ENCODE data around the gene DIP2A. TPM values are rescaled to one million over a fixed set of nuclear protein-coding genes. Genes with fewer than 3 reads are reported as not detected.

Gene DIP2A
- total RNA-seq, 2 donors from 2014 or later: 51.0 to 52.2 TPM

DNA sequence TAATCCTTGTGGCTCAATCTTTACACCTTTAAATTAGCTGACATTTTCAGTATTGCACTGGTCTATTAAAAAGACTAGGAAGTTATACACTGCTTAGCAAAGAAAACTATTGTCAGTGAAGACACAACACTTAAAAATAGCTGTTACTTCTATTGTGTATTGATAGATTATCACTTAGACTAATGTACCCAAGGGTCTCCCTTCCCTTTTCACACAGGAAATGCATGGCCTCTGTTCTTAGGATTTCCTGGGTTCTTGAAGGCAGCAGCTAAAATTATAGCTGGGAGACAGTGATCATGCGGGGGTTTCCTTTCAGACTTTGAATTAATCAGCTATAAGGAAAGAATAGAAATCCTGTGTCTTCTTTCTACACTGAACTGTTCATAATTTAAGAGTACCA is 12.8 kb downstream of the DIP2A start:
- Histone ChIP-seq H3K4me3 (ENCODE audit: low read length) (no peak overlapping the region), H3K36me3 (ENCODE audit: control insufficient read depth, insufficient read depth, low read length) (peaks cover 13% of the 10 kb centered on the region), H3K9ac (ENCODE audit: extremely low read depth, low read length, poor library complexity, severe bottlenecking) (no peak overlapping the region), H3K4me1 (ENCODE audit: control insufficient read depth, insufficient read depth, low read length) (peaks cover 2% of the 10 kb centered on the region), H3K27me3 (ENCODE audit: control insufficient read depth, insufficient read depth, low read length, poor library complexity, severe bottlenecking) (no peaks in the 10 kb centered on the region), H3K27ac (ENCODE audit: low read depth, low read length) (no peak overlapping the region), H3K9me3 (ENCODE audit: control insufficient read depth, low read length) (no peaks in the 10 kb centered on the region)
- WGBS, 2 experiments (ENCODE audit: insufficient coverage in 1 of 2, insufficient read length in 1 of 2): 80 to 100% methylated on average over 1 of the region's 1 CpG
- Mint-ChIP-seq H3K36me3 (ENCODE audit: low read depth) (peaks cover 11% of the 10 kb centered on the region), H3K9me3 (no peaks in the 10 kb centered on the region), H3K27ac (no peak overlapping the region), H3K27me3 (ENCODE audit: insufficient read depth) (no peaks in the 10 kb centered on the region), H3K4me1 (peaks cover 5% of the 10 kb centered on the region), H3K4me3 (no peak overlapping the region)
- TF ChIP-seq, protein P1, sequence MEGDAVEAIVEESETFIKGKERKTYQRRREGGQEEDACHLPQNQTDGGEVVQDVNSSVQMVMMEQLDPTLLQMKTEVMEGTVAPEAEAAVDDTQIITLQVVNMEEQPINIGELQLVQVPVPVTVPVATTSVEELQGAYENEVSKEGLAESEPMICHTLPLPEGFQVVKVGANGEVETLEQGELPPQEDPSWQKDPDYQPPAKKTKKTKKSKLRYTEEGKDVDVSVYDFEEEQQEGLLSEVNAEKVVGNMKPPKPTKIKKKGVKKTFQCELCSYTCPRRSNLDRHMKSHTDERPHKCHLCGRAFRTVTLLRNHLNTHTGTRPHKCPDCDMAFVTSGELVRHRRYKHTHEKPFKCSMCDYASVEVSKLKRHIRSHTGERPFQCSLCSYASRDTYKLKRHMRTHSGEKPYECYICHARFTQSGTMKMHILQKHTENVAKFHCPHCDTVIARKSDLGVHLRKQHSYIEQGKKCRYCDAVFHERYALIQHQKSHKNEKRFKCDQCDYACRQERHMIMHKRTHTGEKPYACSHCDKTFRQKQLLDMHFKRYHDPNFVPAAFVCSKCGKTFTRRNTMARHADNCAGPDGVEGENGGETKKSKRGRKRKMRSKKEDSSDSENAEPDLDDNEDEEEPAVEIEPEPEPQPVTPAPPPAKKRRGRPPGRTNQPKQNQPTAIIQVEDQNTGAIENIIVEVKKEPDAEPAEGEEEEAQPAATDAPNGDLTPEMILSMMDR (conservative IDR thresholded peaks at IDR 0.05): no peak
- no peak for DNase-seq

DNA sequence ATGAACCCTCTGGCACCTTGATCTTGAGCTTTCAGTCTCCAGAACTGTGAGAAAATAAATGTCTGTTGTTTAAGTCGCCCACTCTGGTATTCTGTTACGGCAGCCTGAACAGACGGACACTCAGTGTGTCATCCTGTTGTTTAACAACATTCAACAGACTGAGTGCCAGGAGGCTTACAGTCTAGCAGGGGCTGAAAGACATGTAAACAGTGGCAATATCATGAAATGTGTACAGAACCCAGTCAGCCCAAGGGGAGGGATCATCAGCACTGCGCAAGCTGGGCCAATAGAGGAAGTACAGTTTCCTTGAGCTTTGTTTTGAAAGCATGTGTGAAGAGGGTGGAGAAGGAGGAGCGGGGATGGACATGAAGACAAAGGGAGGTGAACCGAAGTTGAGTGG is 13.6 kb downstream of the DIP2A start:
- Histone ChIP-seq H3K36me3 (ENCODE audit: control insufficient read depth, insufficient read depth, low read length) (peaks cover 17% of the 10 kb centered on the region), H3K27ac (ENCODE audit: low read depth, low read length) (no peak overlapping the region), H3K27me3 (ENCODE audit: control insufficient read depth, insufficient read depth, low read length, poor library complexity, severe bottlenecking) (no peaks in the 10 kb centered on the region), H3K4me1 (ENCODE audit: control insufficient read depth, insufficient read depth, low read length) (peaks cover 2% of the 10 kb centered on the region), H3K4me3 (ENCODE audit: low read length) (no peak overlapping the region), H3K9ac (ENCODE audit: extremely low read depth, low read length, poor library complexity, severe bottlenecking) (no peak overlapping the region), H3K9me3 (ENCODE audit: control insufficient read depth, low read length) (no peaks in the 10 kb centered on the region)
- Mint-ChIP-seq H3K27ac (peak overlapping the region; percentile 31), H3K36me3 (ENCODE audit: low read depth) (peaks cover 13% of the 10 kb centered on the region), H3K4me3 (no peak overlapping the region), H3K27me3 (ENCODE audit: insufficient read depth) (no peaks in the 10 kb centered on the region), H3K4me1 (peaks cover 5% of the 10 kb centered on the region), H3K9me3 (no peaks in the 10 kb centered on the region)
- DNase-seq: no peak
- WGBS, 2 experiments (ENCODE audit: insufficient coverage in 1 of 2, insufficient read length in 1 of 2): 93 to 94% methylated on average over 6 of the region's 6 CpGs
- TF ChIP-seq, protein P1 (conservative IDR thresholded peaks at IDR 0.05): no peak

- peaks cover 22% of the 10 kb centered on the region for H3K36me3 Mint-ChIP-seq (ENCODE audit: low read depth)
- H3K27ac Mint-ChIP-seq: no peak overlapping the region
- H3K9me3 Mint-ChIP-seq: no peaks in the 10 kb centered on the region
- H3K27me3 Mint-ChIP-seq (ENCODE audit: insufficient read depth): no peaks in the 10 kb centered on the region
- H3K4me1 ChIP-seq (ENCODE audit: control insufficient read depth, insufficient read depth, low read length): peaks cover 2% of the 10 kb centered on the region
- TF ChIP-seq, protein P1 (conservative IDR thresholded peaks at IDR 0.05): no peak
- H3K9ac ChIP-seq (ENCODE audit: extremely low read depth, low read length, poor library complexity, severe bottlenecking): no peak overlapping the region
- H3K4me3 Mint-ChIP-seq: no peak overlapping the region
- no peaks in the 10 kb centered on the region for H3K9me3 ChIP-seq (ENCODE audit: control insufficient read depth, low read length)
- H3K4me1 Mint-ChIP-seq: peaks cover 5% of the 10 kb centered on the region
- 88 to 98% methylated on average over 2 of the region's 2 CpGs for WGBS, 2 experiments (ENCODE audit: insufficient coverage in 1 of 2, insufficient read length in 1 of 2)
- DNase-seq: no peak
- no peaks in the 10 kb centered on the region for H3K27me3 ChIP-seq (ENCODE audit: control insufficient read depth, insufficient read depth, low read length, poor library complexity, severe bottlenecking)
- H3K36me3 ChIP-seq (ENCODE audit: control insufficient read depth, insufficient read depth, low read length): peaks cover 7% of the 10 kb centered on the region
- H3K27ac ChIP-seq (ENCODE audit: low read depth, low read length): no peak overlapping the region
- no peak overlapping the region for H3K4me3 ChIP-seq (ENCODE audit: low read length)
Observed at GRCh38 chr21:46474382-46474781, 15.7 kb downstream of the DIP2A start.

Measured in endodermal cell (in vitro differentiated cells).